Suppressor macrophage treated with lipopolysaccharide for 1 hour (primary cell): ENCODE data around the gene DPYSL3.
"Not testable (repeated sequence)": the region's sequence is repeated elsewhere in the genome, so short reads cannot be mapped to it uniquely, and the experiment has no call there.

ENCODE experiments used
- DNase-seq, 3 donors: peaks; one replicate each; pipeline ENCODE4 v3.0.0-alpha.2; 2020 to 2022

DPYSL3 gene

DNA sequence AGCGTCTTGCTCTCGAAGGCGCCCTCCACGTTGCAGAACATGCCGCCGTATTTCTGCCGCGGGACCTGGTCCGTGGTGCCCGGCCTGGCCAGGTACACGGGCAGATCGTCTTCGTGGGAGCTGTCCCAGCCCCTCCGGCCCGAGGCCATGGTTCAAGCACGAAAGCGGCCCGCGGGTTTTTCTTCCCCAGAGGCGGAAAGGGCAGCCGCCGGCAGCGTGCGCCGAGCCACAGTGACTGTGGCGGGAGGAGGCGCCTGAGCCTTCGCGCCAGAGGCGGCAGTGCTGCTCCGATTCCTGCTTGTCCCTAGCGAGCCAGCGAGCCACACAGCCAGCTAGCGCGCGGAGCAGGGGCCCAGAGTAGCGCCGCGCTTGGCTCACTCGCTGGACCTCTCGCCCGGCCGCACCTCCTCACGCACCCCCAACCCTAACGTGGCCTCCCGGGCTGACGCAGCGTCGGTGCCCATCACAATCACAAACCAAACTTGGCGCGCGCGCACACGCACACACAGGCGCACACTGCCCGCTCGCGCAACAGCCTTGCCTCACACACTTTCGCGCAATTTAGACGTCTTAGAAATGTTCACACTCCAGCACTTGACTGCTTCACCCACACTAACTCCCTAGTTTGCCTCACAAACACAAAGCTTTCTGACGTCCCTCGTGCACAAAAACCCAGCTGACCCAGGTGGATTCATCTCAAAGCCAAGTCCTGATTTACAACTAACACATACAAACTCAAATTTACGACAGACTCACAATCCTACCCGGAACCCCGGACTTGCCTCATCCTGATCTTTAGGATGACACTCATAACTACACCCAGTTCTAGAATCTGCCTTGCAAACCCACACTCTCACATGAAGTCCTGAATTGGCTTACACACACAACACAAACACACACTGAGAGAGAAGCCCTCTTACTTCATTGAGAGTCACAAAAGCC lies at the start of gene DPYSL3:
Gene DPYSL3, minus strand, starts transcription at position 359 of the 942 bp plus-strand sequence. Its CDS starts 210 bp downstream, at position 149.
- DNase-seq = peak; percentile 59 to 72 (median 62)

DNA sequence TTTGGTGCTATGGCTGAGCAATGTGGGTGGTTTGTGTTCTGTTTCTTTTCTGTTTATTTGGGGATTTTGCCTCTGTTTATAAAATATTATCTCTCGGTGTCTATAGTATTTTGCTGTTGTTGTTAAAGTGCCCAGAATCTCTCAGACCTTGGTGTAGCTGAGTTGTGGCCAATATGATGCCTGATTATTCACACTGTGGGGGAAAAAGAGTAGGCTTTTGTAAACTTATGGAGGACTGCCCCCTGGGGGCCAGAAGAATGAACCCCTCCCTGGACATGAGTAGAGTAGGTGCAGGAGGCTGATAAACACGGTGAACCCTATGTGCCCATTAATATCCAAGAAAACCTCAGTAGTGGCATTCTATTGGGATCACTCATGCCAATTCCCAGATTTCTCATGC lies 49.0 kb upstream of the DPYSL3 start:
- peak; percentile 66 to 70 (median 69) for DNase-seq

DNA sequence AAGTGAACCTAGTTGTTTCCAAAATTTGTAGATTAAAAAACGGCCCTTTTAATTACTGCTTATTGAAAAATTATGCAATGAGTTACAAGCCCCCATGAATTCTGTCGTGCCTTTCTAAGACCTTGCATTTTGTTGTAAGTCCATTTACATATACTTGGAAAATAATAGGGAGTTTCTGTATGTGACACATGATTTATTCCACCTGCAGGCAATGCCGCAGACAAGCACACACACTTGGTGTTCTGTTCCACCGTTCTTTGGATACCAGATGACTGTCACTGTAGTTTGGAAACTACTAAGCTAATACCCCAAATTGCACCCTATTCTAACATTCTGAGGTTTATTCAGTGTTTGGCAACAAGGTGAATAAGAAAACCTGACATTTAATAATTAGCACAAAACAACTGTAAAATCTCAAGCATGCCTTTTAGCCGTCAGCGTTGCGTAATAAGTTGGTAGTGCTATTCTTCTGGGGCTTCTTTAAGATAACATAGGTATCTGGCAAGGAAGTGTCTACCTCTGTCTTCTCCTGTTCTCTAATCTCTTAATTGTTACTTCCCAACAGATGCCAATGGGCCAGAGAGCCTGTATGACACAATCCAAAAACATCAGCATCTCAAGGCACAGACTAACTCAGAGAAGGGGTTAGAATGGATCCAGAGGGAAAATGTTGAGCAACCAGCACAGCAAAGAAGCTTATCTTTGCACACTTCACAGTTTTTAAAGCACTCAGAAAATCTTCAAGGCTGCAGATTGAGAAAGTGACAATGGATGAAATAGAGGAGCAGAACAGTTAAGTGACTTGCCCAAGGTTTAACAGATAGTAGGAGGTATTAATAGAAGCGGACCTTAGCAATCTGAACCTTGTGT lies 48.2 kb upstream of the DPYSL3 start:
- DNase-seq = no peak

DNA sequence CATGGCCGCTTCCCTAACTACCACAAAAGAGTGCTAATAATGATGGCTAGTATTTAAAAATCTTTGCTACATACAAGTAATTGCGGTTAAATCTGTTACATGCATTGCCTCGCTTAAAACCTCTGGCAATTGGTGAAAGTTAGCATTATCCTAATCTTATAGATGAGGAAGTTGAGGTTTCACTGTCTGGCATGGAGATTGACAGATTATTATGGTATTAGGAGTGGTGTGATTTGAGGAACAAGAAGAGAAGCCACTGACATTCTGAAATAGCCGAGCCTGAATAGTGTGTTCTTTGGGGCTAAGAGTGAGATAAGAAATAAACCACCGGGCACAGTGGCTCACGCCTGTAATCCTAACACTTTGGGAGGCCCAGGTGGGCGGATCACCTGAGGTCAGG lies 45.3 kb upstream of the DPYSL3 start:
- no peak for DNase-seq

DNA sequence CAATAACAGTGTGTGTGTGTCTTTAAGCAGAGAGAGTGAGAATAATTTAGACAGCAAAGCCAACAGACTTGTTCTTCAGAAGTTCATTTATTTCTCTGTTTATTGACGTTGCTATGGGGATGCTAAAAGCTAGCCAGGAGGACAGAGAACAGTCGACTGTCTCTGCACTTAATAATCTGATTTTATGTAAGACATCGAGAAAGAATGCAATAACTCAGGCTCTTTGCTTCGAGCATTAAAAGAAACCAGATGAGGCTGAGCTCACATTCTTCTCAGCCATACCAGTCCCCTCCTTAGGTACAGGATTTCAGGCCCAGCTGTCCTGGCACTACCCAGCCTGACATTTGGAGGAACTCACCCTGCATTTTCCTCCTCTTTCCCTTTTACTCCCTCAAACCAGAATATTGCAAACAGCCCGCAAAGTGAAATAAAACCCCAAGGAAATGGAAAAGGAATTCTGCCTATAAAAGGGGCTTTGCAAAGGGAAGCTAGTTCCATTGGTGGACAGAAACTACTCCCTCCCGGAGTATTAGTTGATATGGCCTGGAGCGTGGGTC lies 44.5 kb upstream of the DPYSL3 start:
- DNase-seq = no peak

DNA sequence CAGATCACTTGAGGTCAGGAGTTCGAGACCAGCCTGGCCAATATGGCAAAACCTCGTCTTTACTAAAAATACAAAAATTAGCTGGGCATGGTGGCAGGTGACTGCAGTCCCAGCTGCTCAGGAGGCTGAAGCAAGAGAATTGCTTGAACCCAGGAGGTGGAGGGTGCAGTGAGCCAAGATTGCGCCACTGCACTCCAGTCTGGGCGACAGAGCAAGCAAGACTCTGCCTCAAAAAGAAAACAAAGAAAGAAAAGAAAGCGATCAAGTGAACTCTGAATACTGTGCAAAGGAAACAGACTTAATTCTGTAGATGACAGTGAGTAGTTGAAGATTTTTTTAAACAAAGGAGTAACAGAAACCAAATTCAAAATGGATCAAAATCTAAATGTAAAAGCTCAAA lies 43.9 kb upstream of the DPYSL3 start:
- not testable (repeated sequence) for DNase-seq

DNA sequence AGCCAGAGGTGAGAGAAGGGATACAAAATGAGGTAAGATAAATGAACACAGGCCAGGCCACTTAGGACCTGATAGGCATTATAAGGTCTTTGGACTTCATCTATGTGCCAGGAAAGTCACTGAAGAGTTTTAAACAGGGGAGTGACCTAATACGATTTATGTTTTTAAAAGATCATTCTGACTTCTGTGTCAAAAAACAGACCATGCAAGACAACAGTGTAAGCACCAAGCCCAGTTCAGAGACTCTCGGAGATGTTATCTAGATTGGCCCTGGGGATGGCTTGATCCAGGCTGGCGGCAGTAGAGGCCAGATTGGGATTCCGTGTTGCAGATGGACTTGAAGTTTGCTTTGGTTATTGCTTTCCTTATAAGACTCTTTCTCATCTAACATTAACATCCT lies 43.0 kb upstream of the DPYSL3 start:
- no peak for DNase-seq

DNA sequence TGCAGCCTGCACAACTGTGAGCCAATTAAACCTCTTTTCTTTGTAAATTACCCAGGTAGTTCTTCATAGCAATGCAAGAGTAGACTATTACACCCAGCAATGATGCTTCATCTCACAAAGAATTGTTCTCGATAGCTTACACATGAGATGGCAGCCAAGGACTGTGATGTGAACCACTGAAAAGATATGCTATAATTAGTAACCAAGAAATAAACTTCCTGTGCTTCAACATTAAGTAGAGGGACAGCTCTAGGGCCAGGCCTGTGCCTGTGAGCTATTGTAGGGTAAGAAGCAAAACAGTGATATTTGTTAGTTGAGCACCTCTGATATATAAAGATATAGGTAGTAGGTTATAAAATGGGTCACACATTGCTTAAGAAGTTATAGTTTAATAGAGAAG lies 41.8 kb upstream of the DPYSL3 start:
- DNase-seq = no peak

DNA sequence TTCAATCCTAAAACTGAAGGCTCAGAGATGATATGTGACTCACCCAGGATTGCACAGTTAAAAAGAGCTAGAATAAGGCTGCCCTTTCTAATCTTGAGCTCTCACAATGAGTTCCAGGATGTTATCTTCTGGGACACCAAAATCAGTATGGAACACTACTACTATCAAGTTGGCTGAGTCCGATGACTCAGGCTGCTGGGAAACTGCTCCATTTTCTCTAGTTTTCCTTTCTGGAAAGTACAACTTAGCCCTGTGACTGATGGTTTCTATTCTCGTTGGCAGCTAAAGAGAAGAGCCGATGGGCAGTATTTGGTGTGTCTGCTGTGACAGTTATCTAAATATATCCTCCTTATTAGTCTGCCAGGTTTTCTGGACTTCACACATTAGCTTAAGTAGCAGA lies 37.9 kb upstream of the DPYSL3 start:
- DNase-seq = peak; percentile 4 to 39 (median 19)

DNA sequence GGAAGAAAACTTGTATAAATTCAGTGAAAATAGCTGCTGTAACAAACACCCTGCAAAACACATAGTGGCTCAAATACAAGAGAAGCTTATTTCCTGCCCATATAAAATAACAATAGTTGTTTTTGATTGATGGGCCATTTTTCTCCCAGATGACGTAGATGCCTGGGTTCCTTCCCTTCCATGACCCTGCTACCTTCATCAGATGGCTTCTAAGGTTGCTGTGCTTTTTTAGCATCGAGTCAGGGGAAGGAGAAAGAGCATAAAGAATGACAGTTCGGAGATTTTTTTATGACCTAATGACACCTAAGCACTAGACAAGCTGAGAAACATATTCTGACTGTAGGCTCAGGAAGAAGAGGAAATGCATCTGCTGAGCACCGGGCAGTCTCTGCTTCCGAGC lies 34.7 kb upstream of the DPYSL3 start:
- no peak for DNase-seq

DNA sequence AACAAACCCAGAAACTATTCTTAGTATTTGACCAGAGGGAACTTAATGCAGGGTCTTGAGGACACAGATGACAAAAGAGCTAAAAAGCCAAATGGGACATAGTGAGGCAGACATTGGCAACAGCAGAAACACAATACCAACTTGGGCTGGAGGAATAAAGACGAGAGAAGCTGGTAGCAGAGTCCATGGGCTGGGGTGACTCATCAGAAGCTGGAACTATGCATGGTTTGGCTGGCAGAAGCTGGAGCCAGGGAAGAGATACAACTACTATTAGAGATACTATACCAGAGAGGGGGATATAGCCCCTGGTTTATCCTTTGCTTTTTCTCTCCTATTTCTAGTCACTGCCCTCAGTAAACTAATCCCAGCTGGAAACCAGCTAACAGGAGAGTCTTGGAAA lies 29.2 kb upstream of the DPYSL3 start:
- DNase-seq = no peak

DNA sequence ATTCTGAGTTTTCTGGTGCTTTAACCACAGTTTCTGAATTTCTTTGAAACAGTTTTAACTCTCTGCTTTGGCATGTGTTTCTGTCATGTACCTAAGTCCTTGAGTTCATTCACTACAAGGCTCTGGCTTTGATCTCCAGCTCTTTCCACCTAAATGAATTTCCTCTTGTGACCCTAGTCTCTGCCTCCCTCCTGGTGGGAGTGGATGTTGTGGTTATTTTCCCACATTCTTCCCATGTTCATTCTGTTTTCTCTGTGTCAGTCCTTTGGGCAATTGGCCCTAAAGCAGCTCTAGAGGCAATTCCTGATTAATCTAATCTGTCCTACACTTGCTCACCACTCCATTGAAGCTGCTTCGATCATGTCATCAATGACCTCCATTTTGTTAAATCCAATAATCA lies 28.4 kb upstream of the DPYSL3 start:
- no peak for DNase-seq

DNA sequence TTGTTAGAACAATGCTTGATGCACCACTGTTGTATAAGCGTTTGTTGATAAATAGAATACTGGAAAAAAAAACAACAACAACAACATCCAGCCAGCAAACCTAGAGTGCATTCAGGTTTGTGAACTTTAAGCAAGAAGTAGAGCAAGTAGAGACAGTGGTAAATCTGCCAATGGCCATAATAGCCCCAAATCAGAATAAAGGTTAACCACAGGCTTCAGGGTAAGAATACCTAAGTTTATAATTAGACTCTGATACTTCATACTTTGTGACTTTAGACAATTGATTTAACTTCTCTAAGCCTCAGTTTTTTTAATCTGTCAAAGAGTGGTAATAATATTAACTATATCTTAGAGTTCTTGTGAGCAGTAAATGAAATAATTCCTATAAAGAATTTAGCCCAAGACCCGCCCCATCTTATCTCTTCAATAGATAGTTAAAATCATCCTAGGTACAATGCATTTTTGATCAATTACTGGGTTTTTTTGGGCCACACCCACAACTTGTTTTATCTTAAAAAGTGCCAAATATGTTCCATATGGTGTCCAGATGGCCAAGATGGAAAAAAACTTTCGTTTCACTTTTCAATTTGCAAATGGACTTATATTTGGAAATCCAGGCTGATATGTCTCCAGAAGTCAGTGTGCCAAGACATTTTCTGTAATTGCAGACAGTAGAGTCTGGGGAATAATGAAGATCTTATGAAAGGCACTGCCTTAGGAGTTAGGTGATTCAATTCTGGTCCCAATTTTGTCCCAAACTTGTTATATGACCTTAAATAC lies 24.5 kb upstream of the DPYSL3 start:
- DNase-seq = no peak

DNA sequence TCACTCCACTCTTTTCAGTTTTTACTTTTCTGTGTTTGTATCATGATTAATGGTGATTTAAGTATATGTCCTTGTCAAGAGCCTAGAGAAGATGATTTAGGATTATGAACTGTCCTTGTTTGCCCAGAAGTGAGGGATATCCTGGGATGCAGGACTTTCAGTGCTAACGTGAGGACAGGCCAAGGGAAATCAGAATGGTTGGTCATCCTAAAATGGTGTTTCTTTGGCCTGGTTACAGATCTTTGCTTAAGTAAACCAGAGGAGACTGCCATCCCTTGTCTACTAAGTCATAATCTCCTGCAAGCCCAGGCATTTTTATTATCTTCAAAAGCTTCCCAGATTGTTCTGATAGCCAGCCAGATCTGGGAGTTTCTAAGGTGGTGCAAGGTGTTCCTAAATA lies 22.3 kb upstream of the DPYSL3 start:
- no peak for DNase-seq

DNA sequence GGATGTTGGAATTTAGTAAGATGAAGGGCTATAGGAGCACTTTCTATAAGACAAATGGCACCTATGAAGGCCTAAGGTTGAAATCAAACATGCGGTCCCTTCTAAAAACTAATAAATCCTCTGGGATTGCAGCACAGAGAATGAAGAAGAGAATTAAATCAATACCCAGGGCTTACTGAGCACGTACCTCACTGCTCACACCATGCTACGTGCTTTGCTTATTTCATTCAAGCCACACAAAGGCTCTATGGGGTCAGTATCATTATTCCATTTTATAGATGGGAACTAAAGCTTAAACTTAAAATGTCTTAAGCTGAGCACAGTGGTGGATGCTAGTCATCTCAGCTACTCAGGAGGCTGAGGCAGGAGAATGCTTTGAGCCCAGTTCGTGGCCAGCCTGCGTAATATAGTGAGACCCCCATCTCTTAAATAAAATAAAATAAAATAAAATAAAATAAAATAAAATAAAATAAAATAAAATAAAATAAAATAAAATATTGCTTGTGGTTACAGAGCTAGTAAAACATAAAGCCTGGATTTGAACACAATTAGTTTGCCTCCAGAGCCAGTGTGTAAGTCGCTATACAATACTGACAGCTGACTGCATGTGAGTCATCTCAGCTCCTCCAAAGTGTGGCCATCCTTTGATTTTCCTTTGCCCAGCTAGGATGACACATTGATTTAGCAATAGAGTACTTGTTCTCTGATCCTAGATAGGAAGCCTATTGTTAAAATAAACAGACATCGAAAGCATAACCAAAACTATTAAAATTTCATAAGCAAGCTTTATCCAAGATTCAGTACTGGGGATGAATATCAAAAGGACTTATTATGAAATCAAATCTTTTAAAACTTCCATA lies 20.9 kb upstream of the DPYSL3 start:
- DNase-seq = peak in 2 of 3 donors; percentile 16 to 27

DNA sequence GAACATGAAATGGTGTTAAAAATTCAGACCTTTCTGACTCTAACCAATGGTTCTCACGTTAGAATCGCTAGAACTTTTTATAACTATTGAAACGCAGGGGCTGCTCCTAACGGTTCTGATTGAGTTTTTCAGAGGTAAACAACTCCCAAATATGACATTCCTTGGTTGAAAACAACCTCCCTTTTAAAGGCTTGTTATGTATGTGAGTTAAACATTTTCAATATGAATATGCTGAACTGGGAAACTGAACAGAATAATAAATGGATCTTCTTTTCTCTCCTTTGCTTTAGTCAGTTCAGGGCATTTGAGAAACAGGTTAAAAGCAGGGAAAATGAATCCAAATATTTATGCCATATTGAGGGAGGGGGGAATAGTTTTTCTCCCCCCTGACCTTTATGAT lies 13.2 kb upstream of the DPYSL3 start:
- no peak for DNase-seq

DNA sequence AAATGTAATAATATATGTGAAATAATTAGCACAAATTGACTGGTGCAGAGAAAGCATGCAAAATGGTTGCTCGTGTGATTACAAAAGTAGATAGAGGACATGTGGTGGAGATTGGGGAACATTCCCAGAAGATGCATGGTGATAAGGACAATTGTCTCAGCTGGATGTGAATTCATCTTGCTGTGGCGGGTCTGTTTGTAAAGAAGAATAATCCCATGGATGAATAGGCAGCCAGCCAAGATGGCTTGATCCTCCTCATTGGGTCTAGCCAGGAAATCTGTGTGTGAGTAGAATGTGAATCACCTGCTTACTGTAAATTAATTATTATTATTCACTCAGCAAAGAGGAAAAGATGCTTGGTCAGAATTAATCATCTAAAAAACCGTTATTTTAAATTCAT lies 12.6 kb upstream of the DPYSL3 start:
- no peak for DNase-seq

DNA sequence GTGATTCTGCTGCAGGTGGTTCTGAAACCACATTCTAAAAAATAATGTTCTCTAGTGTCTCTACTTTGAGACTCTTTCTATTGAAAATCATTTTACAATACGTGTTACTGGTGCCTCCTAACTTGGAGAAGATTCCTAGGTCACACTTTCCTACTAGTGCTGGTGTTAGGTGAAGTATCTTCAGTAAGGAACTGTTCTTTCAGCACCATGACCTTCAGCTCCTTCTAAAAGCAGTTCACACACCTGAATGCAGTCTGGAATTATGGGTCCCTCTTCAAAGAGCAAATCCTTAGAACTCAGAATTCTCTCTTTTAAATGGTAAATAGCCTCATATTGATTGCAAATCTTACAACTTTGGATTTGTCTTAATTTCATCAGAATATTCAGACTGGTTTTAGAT lies 10.6 kb upstream of the DPYSL3 start:
- no peak for DNase-seq

DNA sequence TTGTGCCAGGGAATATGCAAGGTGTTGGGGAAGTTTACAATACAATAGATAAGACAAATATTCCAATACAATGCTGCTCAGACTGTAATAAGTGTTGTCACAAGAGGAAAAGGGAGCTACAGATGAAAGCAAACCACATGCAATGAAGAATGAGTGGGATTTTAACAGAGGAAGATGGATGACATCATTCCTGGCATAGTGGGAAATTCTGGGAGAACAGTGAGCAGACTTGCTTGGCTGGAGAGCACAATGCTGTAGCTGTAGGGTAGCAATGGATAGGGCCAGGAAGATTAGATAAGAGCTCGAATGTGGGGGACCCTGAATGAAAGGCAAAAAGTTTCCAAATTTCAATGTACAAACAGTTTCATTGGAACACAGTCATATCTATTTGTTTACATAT lies 9.5 kb upstream of the DPYSL3 start:
- DNase-seq = no peak

DNA sequence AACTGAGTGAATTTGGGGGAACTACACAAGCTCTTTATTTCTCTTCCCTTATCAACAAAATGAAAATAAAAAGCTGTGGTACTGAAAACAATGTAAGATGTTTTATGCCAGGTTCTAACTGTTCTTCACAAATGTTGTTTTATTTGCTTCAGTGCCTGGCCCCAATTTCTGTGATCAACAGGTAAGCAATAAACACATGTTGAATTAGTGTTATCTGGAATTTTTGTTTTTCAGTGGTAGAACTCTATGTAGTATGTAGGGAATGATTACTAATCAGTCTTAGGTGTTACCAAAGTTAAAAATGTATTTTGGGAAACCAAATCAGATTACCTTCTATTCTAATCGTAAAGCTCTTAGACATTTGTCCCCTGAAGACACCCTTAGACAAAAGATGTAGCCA lies 7.5 kb upstream of the DPYSL3 start:
- DNase-seq = no peak

DNA sequence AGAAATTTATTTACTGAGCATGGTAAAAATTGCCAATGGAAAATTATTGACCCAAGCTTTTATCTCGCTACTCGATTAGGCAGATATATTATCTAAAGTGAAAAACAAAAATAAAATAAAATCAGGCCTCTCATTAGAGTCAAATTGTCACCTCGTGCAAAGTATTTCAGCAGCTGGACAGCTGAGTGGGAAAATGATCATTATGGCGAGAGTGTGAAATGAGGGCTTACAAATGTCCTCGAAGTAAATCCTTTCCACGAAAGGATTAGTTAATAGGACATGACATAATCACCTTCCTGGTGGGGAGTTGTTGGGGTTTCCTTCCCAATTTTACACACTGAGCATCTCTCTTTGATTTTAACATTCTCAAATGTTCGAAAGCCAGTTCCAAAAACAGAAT lies 5.4 kb upstream of the DPYSL3 start:
- DNase-seq = no peak
